ENCODE data around the gene RPS6KA2. TPM values are rescaled to one million over a fixed set of nuclear protein-coding genes. Genes with fewer than 3 reads are reported as not detected.

Gene RPS6KA2
- 37.2 and 59.7 TPM in 2 replicates for total RNA-seq

GRCh38 chr6:166627033-166627874 lies at the start of gene RPS6KA2:
Gene RPS6KA2, minus strand, starts transcription at chr6:166627251. Its CDS starts 232 bp downstream, at chr6:166627019.

GRCh38 chr6:166586424-166587156 lies 40.5 kb downstream of the RPS6KA2 start, which contains the start of gene RAMACL:
Gene RAMACL, minus strand, starts transcription at chr6:166586678. Its CDS starts 201 bp downstream, at chr6:166586477.

GRCh38 chr6:166382933-166383801 lies 243.9 kb downstream of the RPS6KA2 start, which contains the start of gene MPC1:
Gene MPC1, minus strand, starts transcription at chr6:166382940. Its CDS starts 64 bp downstream, at chr6:166382876.

Small RNA genes lying within 50 kb of the gene (small RNA-seq; reads per million reads assigned to genes)
- not detected for gene MIR1913

Other genes starting within 250 kb of the RPS6KA2 start
- gene MPC1, start 244.3 kb downstream of the RPS6KA2 start, total RNA-seq: 11.0 and 58.7 TPM in 2 replicates
- gene RAMACL, start 40.6 kb downstream of the RPS6KA2 start, total RNA-seq: 1.6 and 2.4 TPM in 2 replicates

Measured in placental epithelial cell (primary cell).